Measurements from ENCODE around the gene RAB36.

DNA sequence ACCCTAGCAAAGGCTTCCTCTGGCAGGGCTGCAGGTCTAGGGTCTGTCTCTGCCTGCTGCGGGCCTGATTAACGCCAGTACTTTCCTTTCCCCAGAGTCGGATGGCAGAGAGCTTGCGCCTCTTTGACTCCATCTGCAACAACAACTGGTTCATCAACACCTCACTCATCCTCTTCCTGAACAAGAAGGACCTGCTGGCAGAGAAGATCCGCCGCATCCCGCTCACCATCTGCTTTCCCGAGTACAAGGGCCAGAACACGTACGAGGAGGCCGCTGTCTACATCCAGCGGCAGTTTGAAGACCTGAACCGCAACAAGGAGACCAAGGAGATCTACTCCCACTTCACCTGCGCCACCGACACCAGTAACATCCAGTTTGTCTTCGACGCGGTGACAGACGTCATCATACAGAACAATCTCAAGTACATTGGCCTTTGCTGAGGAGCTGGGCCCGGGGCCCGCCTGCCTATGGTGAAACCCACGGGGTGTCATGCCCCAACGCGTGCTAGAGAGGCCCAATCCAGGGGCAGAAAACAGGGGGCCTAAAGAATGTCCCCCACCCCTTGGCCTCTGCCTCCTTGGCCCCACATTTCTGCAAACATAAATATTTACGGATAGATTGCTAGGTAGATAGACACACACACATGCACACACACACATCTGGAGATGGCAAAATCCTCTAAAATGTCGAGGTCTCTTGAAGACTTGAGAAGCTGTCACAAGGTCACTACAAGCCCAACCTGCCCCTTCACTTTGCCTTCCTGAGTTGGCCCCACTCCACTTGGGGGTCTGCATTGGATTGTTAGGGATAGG, 22.1 kb upstream of the RAB36 start:
- TF ChIP-seq SUZ12 (IDR thresholded peaks at IDR 0.05) = no peak
- no peak for TF ChIP-seq NFRKB (IDR thresholded peaks at IDR 0.05)
- TF ChIP-seq CTBP1 (IDR thresholded peaks at IDR 0.05; ENCODE audit: borderline replicate concordance) = no peak
- TF ChIP-seq FOXM1 (IDR thresholded peaks at IDR 0.05; ENCODE audit: borderline replicate concordance) = no peak
- no peak for TF ChIP-seq TARDBP (IDR thresholded peaks at IDR 0.05)
- TF ChIP-seq BHLHE40 (IDR thresholded peaks at IDR 0.05; ENCODE audit: borderline replicate concordance) = no peak
- no peak for TF ChIP-seq ARNT (IDR thresholded peaks at IDR 0.05)
- TF ChIP-seq ZNF384 (IDR thresholded peaks at IDR 0.05) = no peak
- TF ChIP-seq, protein P1, sequence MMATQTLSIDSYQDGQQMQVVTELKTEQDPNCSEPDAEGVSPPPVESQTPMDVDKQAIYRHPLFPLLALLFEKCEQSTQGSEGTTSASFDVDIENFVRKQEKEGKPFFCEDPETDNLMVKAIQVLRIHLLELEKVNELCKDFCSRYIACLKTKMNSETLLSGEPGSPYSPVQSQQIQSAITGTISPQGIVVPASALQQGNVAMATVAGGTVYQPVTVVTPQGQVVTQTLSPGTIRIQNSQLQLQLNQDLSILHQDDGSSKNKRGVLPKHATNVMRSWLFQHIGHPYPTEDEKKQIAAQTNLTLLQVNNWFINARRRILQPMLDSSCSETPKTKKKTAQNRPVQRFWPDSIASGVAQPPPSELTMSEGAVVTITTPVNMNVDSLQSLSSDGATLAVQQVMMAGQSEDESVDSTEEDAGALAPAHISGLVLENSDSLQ (IDR thresholded peaks at IDR 0.05) = no peak
- TF ChIP-seq SP1 (IDR thresholded peaks at IDR 0.05) = no peak
- TF ChIP-seq HDGF (IDR thresholded peaks at IDR 0.05; ENCODE audit: borderline replicate concordance) = no peak
- no peak for TF ChIP-seq FOXA1 (IDR thresholded peaks at IDR 0.05)
